Esophagus muscularis mucosa (tissue), 4 donors: Measurements from ENCODE around the gene CLCN4. TPM values are rescaled to one million over a fixed set of nuclear protein-coding genes. Genes with fewer than 3 reads are reported as not detected.

ENCODE experiments used
- DNase-seq: peaks from one replicate; pipeline ENCODE4 v3.0.0-alpha.2; 2017; ENCODE audit errors: extremely low spot score
- H3K27ac ChIP-seq, 4 donors: fragments of 200-600 bp; sonication (generic); replicated peaks in 1 of 4; 1 replicate in 3 of 4; 2 replicates in 1 of 4; pipeline ENCODE4 v1.5.1; 2016 to 2019; ENCODE audit warnings: mild to moderate bottlenecking in 1 of 4
- H3K27me3 ChIP-seq, 4 donors: fragments of 200-600 bp; sonication (generic); one replicate each; pipeline versions ENCODE4 v1.5.1 to v1.6.0; 2016 to 2019
- H3K36me3 ChIP-seq, 4 donors: fragments of 200-600 bp; sonication (generic); one replicate each; pipeline ENCODE4 v1.5.1; 2016 to 2019
- H3K4me1 ChIP-seq, 4 donors: fragments of 200-600 bp; sonication (generic); one replicate each; pipeline ENCODE4 v1.5.1; 2016 to 2019
- H3K4me3 ChIP-seq, 4 donors: fragments of 200-600 bp; sonication (generic); 1 replicate in 2 of 4; 2 replicates in 2 of 4; pipeline ENCODE4 v1.5.1; 2016 to 2019; ENCODE audit warnings: mild to moderate bottlenecking in 4 of 4, moderate library complexity in 1 of 4
- H3K9me3 ChIP-seq, 4 donors: fragments of 200-600 bp; sonication (generic); 1 replicate in 3 of 4; 2 replicates in 1 of 4; pipeline ENCODE4 v1.5.1; 2016 to 2019
- CTCF ChIP-seq, 3 experiments: fragments of 200-600 bp in 2 of 3; fragments of 450-650 bp in 1 of 3; sonication (generic) in 2 of 3; IDR thresholded peaks; one replicate each; pipeline ENCODE4 v1.5.1; 2017 to 2019; ENCODE audit warnings: antibody characterized with exemption in 3 of 3, mild to moderate bottlenecking in 2 of 3, moderate library complexity in 1 of 3
- EP300 ChIP-seq: sonication (generic); formaldehyde crosslinking; IDR thresholded peaks from one replicate; pipeline ENCODE4 v1.6.1; 2017; ENCODE audit warnings: antibody characterized with exemption
- POLR2A ChIP-seq: fragments of 450-650 bp; IDR thresholded peaks from one replicate; pipeline ENCODE4 v1.6.1; 2017; ENCODE audit warnings: antibody characterized with exemption, moderate library complexity, mild to moderate bottlenecking, low read depth
- POLR2AphosphoS5 ChIP-seq, 2 donors: sonication (generic); formaldehyde crosslinking; IDR thresholded peaks; one replicate each; pipeline ENCODE4 v1.6.1; 2017; ENCODE audit warnings: antibody characterized with exemption in 2 of 2
- whole genome bisulfite sequencing: methylation state at CpG from one replicate; pipeline ENCODE4 v1.1.5; 2018; 5-methylcytosine and 5-hydroxymethylcytosine counted together
- intact Hi-C: fragments of 100-400 bp; cut with DNase I; formaldehyde crosslinking; loops from one replicate; pipeline ENCODE4 v1.15.1; 2023
- total RNA-seq, 4 donors: library from RNA; depleted of rRNA; stranded (reverse); fragments of >200 nt; gene quantifications; one replicate each; pipeline versions ENCODE4 v1.1.0 to v1.2.1, GENCODE V29; 2016

CLCN4 gene
- total RNA-seq, 4 donors from 2014 or later: 0.42 to 1.8 (median 1.1) TPM

- DNase-seq: no peak
- Histone ChIP-seq H3K4me1 (no peaks in the 10 kb centered on the region), H3K27ac (no peak overlapping the region), H3K27me3 (no peaks in the 10 kb centered on the region), H3K4me3 (no peak overlapping the region), H3K36me3 (peaks cover 0 to 77% (median 52%) of the 10 kb centered on the region in 4 donors), H3K9me3 (no peaks in the 10 kb centered on the region)
- WGBS: 87% methylated on average over 12 of the region's 12 CpGs
- intact Hi-C loops: no loop called here
- TF ChIP-seq CTCF (IDR thresholded peaks at IDR 0.05): no peak
These were observed 27.5 kb upstream of the CLCN4 start for GRCh38 chrX:10129229-10129628.

DNA sequence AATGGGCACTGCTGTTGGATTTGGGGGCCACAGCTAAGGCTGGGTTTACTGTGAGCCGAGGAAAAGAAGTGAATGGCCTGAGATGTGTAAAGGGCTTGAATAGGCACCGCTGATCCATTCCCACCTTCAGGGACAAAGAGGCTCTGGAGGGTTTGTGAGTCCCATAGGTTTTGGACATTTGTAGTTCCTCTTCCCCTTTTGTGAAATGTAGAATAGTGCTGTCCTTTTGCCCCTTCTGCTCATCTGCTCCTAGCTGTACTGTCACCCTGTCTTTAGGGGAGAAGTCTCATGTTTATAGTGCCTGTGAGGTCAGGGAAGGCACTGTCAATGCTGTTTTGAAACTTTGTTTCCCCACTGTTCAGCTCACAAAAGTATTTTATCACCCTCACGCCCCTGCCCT lies 26.4 kb upstream of the CLCN4 start:
- Histone ChIP-seq H3K27ac (no peak overlapping the region), H3K27me3 (no peaks in the 10 kb centered on the region), H3K9me3 (no peaks in the 10 kb centered on the region), H3K36me3 (peaks cover 2 to 77% (median 50%) of the 10 kb centered on the region in 4 donors), H3K4me1 (no peaks in the 10 kb centered on the region), H3K4me3 (no peak overlapping the region)
- no peak for DNase-seq
- 66% methylated on average over 3 of the region's 3 CpGs for WGBS
- intact Hi-C loops: no loop called here
- TF ChIP-seq EP300: no peak
- no peak for TF ChIP-seq POLR2A
- TF ChIP-seq POLR2AphosphoS5 (IDR thresholded peaks at IDR 0.05): no peak
- no peak for TF ChIP-seq CTCF (IDR thresholded peaks at IDR 0.05)

DNA sequence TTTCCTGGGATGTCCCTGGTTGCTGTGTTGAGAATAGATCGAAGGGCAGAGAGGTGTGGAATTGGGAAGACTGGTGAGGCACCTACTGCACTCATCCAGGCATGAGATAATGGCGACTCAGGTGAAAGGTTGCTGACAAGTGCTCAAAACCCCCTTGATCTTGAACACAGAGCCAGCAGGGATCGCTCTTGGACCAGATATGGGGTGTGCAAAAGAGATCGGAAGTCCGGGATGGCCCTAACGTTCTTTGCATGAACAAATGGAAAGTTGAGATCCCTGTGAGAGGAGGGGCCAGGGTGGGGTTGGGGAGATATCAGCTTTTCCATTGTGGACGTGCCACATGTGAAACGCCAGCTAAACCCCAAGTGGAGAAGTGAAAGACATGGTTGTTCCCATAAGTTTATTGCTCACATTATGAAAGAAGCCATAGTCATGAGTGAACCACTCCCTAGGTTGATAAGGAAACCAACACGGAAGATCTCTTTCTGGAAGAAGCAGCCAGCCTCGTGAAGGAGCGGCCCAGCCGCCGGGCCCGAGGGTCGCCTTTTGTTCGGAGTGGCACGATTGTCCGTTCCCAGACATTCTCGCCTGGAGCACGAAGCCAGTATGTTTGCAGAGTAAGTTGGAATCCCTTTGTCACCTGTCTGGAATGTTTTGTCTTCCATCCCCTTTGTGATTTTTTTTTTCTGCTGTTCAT lies 22.6 kb upstream of the CLCN4 start:
- WGBS: 84% methylated on average over 20 of the region's 20 CpGs
- H3K36me3 ChIP-seq: peaks cover 14 to 78% (median 53%) of the 10 kb centered on the region in 4 donors
- intact Hi-C loops: no loop called here
- H3K4me1 ChIP-seq: no peaks in the 10 kb centered on the region
- no peak overlapping the region for H3K4me3 ChIP-seq
- no peak for DNase-seq
- no peaks in the 10 kb centered on the region for H3K9me3 ChIP-seq
- TF ChIP-seq CTCF (IDR thresholded peaks at IDR 0.05): no peak
- TF ChIP-seq POLR2A: no peak
- no peak for TF ChIP-seq POLR2AphosphoS5 (IDR thresholded peaks at IDR 0.05)
- no peak for TF ChIP-seq EP300
- no peak overlapping the region for H3K27ac ChIP-seq
- H3K27me3 ChIP-seq: no peaks in the 10 kb centered on the region

DNA sequence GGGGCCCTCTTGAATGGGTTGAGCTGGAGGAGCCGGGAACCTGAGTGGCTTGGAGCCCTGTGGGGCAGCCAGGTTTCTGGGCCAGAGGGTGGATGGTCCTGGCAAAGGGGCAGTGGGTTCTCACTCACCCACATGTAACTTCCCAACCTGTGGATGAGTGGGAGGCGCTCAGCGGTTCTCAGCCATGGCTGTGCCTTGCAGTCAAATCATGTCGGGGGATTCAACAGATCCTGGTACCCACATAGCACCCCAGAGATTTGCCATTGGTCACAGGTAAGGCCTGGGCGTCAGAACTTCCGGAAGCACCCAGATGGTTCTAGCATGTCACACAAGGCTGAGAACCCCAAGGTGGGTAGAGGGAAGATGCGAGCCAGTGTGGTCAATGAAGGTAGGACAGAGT lies 21.9 kb upstream of the CLCN4 start:
- Histone ChIP-seq H3K36me3 (peaks cover 22 to 78% (median 53%) of the 10 kb centered on the region in 4 donors), H3K4me1 (no peaks in the 10 kb centered on the region), H3K4me3 (no peak overlapping the region), H3K27me3 (no peaks in the 10 kb centered on the region), H3K27ac (no peak overlapping the region), H3K9me3 (no peaks in the 10 kb centered on the region)
- TF ChIP-seq CTCF (IDR thresholded peaks at IDR 0.05): no peak
- TF ChIP-seq EP300: no peak
- no peak for TF ChIP-seq POLR2AphosphoS5 (IDR thresholded peaks at IDR 0.05)
- TF ChIP-seq POLR2A: no peak
- intact Hi-C loops: no loop called here
- no peak for DNase-seq
- 100% methylated on average over 5 of the region's 7 CpGs for WGBS
